Measurements from ENCODE around the gene TKTL1.

TKTL1 gene

GRCh38 chrX:154362085-154362742 is 66.6 kb downstream of the TKTL1 start:
- H3K27ac ChIP-seq (ENCODE audit: low read depth, low read length) = no peak overlapping the region
- no peaks in the 10 kb centered on the region for H3K9me2 ChIP-seq (replicated peaks; ENCODE audit: insufficient read depth, low read length)
- H3K9me3 ChIP-seq (ENCODE audit: insufficient read depth, low read length) = no peaks in the 10 kb centered on the region
- H3K79me2 ChIP-seq (ENCODE audit: insufficient read depth, low read length) = no peaks in the 10 kb centered on the region
- no peaks in the 10 kb centered on the region for H3F3A ChIP-seq (ENCODE audit: insufficient read depth)
- no peak overlapping the region for H3K9ac ChIP-seq (ENCODE audit: low read length)
- H3K4me3 ChIP-seq (ENCODE audit: insufficient read depth, low read length, poor library complexity, severe bottlenecking) = no peak overlapping the region
- no peak overlapping the region for H2AFZ ChIP-seq (ENCODE audit: low read depth, low read length, severe bottlenecking)
- no peaks in the 10 kb centered on the region for H4K20me1 ChIP-seq (ENCODE audit: low read depth, low read length)
- H3K36me3 ChIP-seq (ENCODE audit: low read length) = no peaks in the 10 kb centered on the region
- H3K27me3 ChIP-seq (ENCODE audit: low read length) = no peaks in the 10 kb centered on the region
- TF ChIP-seq EZH2phosphoT487 (conservative IDR thresholded peaks at IDR 0.05; ENCODE audit: low read length) = no peak
- no peak for TF ChIP-seq CTCF (IDR thresholded peaks at IDR 0.05; ENCODE audit: insufficient read depth, low read length, poor library complexity, severe bottlenecking)
- H3K4me2 ChIP-seq (ENCODE audit: low read depth, low read length, poor library complexity, severe bottlenecking) = no peak overlapping the region

- no peaks in the 10 kb centered on the region for H3K79me2 ChIP-seq (ENCODE audit: insufficient read depth, low read length)
- no peak overlapping the region for H2AFZ ChIP-seq (ENCODE audit: low read depth, low read length, severe bottlenecking)
- no peaks in the 10 kb centered on the region for H3K27me3 ChIP-seq (ENCODE audit: low read length)
- TF ChIP-seq EZH2phosphoT487 (conservative IDR thresholded peaks at IDR 0.05; ENCODE audit: low read length) (no peak), CTCF (IDR thresholded peaks at IDR 0.05; ENCODE audit: insufficient read depth, low read length, poor library complexity, severe bottlenecking) (no peak)
- H3K9me2 ChIP-seq (replicated peaks; ENCODE audit: insufficient read depth, low read length) = no peaks in the 10 kb centered on the region
- H3K36me3 ChIP-seq (ENCODE audit: low read length) = no peaks in the 10 kb centered on the region
- H3F3A ChIP-seq (ENCODE audit: insufficient read depth) = no peaks in the 10 kb centered on the region
- no peaks in the 10 kb centered on the region for H3K9me3 ChIP-seq (ENCODE audit: insufficient read depth, low read length)
- H3K27ac ChIP-seq (ENCODE audit: low read depth, low read length) = no peak overlapping the region
- H3K4me2 ChIP-seq (ENCODE audit: low read depth, low read length, poor library complexity, severe bottlenecking) = no peak overlapping the region
- no peak overlapping the region for H3K9ac ChIP-seq (ENCODE audit: low read length)
- H4K20me1 ChIP-seq (ENCODE audit: low read depth, low read length) = no peaks in the 10 kb centered on the region
- no peak overlapping the region for H3K4me3 ChIP-seq (ENCODE audit: insufficient read depth, low read length, poor library complexity, severe bottlenecking)
Observed at GRCh38 chrX:154363706-154364439, 68.3 kb downstream of the TKTL1 start.

GRCh38 chrX:154365052-154365600 is 69.5 kb downstream of the TKTL1 start:
- Histone ChIP-seq H3F3A (ENCODE audit: insufficient read depth) (no peaks in the 10 kb centered on the region), H3K27ac (ENCODE audit: low read depth, low read length) (no peak overlapping the region), H4K20me1 (ENCODE audit: low read depth, low read length) (no peaks in the 10 kb centered on the region), H3K79me2 (ENCODE audit: insufficient read depth, low read length) (0 out of 2 replicates have a peak, but pooled peaks cover 5% of the 10 kb centered on the region), H3K9me2 (replicated peaks; ENCODE audit: insufficient read depth, low read length) (no peaks in the 10 kb centered on the region), H3K27me3 (ENCODE audit: low read length) (no peaks in the 10 kb centered on the region), H3K9me3 (ENCODE audit: insufficient read depth, low read length) (no peaks in the 10 kb centered on the region), H2AFZ (ENCODE audit: low read depth, low read length, severe bottlenecking) (no peak overlapping the region), H3K9ac (ENCODE audit: low read length) (no peak overlapping the region), H3K4me3 (ENCODE audit: insufficient read depth, low read length, poor library complexity, severe bottlenecking) (no peak overlapping the region), H3K36me3 (ENCODE audit: low read length) (no peaks in the 10 kb centered on the region), H3K4me2 (ENCODE audit: low read depth, low read length, poor library complexity, severe bottlenecking) (no peak overlapping the region)
- TF ChIP-seq EZH2phosphoT487 (conservative IDR thresholded peaks at IDR 0.05; ENCODE audit: low read length) (no peak), CTCF (IDR thresholded peaks at IDR 0.05; ENCODE audit: insufficient read depth, low read length, poor library complexity, severe bottlenecking) (no peak)
